Esophagus mucosa (tissue), 1 donor: Measurements from ENCODE around the gene UQCC5. TPM values are rescaled to one million over a fixed set of nuclear protein-coding genes. Genes with fewer than 3 reads are reported as not detected.
"Not testable (repeated sequence)": the region's sequence is repeated elsewhere in the genome, so short reads cannot be mapped to it uniquely, and the experiment has no call there.

Experiments
- ATAC-seq: fragments of 200-7000 bp; cut with Tn5 transposase; one replicate; pipeline ENCODE4 v1.9.1; 2020
- total RNA-seq: library from RNA; stranded (reverse); gene quantifications from one replicate; pipeline ENCODE4 v1.2.4, GENCODE V29; 2023
- donor health status: DM: yes; HTN: yes; CAD: no.

Gene UQCC5
- total RNA-seq, 1 donor from 2014 or later: 17.6 TPM

DNA sequence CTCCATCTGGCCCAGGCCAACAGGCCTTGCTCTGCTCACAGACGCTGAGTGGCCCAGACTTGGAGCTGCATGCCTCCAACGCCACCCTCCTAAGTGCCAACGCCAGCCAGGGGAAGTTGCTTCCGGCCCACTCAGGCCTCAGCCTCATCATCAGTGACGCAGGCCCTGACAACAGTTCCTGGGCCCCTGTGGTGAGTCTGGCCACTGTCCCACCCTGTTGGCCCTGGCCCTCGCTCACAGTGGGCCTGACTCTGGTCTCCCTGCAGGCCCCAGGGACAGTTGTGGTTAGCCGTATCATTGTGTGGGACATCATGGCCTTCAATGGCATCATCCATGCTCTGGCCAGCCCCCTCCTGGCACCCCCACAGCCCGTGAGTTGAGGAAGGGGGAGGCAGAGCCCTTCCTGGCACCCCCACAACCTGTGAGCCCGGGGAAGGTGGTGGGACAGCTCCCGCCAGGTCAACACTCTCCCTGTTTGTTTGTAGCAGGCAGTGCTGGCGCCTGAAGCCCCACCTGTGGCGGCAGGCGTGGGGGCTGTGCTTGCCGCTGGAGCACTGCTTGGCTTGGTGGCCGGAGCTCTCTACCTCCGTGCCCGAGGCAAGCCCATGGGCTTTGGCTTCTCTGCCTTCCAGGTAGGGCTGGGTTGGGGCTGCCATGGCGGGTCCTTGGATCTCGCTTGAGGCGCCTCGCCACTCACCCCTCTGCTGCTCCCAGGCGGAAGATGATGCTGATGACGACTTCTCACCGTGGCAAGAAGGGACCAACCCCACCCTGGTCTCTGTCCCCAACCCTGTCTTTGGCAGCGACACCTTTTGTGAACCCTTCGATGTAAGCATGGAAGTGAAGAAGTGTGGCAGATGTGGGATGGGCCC lies 12.8 kb upstream of the UQCC5 start:
- no peak for ATAC-seq

DNA sequence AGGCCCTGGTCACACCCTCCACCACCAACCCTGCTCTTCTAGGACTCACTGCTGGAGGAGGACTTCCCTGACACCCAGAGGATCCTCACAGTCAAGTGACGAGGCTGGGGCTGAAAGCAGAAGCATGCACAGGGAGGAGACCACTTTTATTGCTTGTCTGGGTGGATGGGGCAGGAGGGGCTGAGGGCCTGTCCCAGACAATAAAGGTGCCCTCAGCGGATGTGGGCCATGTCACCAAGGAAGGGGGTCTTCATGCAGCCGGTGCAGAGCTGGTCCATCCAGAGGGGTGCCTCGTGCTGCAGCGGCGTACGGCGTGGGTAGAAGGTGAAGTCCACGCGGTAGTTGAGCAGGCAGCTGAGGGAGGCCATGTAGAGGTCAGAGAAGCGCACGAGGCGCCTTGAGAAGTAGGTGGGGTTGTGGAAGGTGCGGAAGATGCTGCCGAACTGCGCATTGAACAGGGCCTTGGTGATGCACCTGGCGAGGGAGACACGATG lies 12.1 kb upstream of the UQCC5 start:
- ATAC-seq: no peak

DNA sequence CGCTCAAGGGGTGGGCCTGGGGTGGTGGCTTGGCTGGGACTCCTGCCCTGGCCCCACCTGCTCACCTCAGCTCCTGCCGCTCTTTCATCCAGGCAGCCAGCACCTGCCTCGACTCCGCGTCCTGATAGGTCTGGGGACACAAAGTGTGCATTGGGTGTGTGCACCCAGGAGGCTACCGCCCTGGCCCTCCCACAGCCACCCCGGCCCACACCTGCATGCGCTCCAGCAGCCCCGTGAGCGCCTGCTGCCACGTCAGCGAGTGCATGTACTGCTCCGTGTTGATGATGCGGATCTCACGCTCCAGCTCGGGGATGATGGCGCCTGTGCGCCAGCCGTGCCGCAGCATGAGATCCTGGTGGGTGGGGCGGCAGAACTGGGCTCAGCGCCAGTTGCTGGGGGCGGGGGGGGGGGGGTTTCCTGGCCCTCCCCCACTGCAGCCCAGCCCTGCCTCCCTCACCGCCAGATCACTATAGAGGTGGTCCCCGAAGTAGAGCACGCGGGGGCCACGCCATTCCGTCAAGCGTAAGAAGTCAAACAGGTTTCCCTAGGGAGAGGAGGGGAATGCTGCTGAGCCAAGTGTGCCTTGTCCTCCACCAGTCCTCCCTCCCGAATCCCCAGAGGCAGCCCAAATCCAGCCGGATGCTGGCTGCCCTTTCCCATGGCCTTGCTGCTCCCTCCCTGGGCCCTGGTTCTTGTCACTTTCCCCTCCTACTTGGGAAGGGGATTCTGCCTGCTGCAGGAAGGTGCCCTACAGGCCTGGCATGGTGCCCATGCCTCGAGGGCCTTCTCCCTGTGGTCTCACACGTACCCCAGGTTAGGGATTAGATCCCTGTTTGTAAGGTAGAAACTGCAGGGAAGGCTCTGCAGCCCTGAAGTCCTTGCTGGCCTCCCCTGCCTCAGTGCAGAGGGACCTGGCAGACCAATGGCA lies 11.4 kb upstream of the UQCC5 start:
- ATAC-seq: peak; percentile 65

DNA sequence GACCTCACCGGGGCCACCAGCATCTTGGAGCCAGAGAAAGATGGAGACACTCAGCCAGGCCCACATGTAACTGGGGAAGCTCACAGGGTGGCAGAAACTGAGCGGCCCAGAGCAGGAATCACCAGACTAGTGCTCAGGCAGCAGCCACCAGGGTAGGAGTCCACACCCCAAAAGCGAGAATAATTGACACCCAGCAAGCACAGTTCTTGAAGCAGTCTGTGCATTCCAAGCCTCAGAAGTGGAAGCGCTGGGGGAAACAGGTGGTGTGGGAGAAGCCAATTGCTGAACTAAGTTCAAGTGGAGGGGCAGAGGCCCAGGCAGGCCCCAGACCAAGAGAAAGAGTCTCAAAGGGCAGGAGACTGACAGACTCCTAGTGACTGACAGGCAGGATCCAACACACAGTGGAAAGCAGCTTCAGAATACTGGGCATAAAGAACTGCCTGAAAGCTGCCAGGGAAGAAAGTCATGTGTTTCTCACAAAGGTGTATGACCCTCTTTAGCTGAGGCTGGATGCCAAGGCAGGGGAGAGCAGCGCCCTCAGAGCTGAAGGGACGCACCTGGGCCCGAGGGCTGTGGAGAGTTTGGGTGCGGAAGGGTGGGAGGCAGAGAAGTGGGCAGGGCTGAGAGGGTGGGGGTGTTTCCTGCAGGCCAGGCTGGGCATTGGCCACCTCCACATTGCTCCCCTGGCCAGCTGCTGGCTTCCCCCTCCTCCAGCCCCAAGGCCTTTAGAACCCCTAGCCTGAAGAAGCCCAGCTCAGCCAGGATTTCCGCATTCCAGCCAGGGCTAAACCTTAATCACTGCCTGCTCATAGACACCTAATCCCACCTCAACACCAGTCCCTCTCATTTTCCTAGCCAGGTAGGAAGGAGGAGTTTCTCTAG lies 10.5 kb upstream of the UQCC5 start:
- peak; percentile 50 for ATAC-seq

DNA sequence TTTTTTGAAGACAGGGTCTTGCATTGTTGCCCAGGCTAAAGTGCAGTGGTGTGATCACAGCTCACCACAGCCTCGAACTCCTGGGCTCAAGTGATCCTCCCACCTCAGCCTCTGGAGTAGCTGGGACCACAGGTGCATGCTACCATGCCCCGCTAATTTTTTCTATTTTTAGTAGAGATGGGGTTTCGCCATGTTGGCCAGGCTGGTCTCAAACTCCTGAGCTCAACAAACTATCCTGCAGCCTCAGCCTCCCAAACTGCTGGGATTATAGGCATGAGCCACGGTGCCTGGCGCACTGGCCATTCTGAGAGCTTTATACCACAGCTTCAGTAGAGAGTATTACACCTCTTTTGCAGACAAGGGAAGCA lies 9.8 kb upstream of the UQCC5 start:
- ATAC-seq: not testable (repeated sequence)

DNA sequence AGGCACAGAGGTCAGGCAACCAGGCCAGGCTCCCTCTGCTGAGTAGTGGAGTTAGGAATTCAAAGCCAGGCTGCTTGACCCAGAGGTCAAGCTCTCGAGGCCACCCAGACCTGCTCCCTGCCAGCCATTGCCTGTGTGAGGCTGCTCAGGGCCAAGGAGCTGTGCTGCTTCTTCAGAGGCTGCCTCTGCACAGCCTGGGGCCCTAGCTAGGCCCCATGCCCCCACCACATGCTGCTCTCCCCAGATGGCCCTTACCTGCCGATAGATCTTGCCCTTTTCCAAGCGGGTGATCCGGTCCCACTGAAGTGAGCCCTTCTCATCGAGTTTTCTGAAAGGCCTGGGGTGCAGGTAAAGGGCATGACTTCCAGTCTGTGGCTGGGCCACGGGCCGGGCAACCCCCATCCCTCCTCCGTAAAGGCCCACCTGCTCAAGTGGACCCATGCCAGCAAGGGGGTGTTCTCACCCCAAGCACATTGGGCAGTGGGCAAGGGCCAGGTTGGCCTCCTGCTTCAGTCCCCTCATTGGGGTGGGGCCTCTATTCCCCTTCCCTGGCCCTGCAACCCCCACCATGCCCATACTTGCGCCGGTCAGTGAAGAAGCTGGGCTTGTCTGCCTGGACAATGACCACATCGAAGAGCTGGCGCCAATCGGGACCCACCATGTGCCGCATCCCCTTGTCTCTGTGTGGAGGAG lies 9.2 kb upstream of the UQCC5 start:
- no peak for ATAC-seq

DNA sequence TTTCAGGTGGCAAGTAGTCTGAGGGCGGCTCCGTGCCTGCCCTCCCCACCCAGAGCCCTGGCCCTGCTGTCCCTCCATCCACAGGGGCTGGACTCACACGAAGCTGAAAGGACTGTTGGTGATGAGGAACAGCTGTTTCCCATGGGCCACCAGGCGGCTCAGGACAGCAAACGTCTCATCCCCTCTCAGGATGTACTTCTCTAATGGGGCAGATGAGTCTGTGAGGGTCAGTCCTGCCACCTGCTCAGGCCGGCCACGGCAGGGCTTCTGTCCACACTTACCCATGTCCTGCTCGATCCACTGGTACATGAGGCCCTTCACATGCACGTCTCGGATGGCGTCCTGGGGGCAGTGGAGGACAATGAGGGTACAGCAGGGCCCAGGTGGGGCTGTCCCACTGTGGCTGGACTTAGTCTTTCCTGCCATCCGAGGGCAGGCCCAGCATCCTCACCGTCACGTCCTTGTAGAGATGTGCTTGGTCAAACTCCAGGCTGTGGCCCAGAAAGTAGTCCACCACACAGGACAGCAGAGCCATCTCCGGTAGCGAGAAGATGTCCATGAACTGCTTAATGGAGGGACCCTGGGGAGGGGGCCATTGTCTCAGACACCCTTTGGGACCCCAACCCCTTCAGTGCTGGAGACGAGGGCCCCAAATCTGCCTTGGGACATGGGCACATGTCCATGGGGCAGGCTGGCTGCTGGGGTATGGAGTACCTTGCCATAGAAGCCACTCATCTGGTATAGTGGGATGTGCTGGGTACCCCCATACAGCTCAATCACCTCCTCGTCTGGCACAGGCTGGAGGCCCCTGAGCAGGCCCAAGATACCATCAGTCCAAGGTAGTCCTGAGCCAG lies 8.4 kb upstream of the UQCC5 start:
- no peak for ATAC-seq

DNA sequence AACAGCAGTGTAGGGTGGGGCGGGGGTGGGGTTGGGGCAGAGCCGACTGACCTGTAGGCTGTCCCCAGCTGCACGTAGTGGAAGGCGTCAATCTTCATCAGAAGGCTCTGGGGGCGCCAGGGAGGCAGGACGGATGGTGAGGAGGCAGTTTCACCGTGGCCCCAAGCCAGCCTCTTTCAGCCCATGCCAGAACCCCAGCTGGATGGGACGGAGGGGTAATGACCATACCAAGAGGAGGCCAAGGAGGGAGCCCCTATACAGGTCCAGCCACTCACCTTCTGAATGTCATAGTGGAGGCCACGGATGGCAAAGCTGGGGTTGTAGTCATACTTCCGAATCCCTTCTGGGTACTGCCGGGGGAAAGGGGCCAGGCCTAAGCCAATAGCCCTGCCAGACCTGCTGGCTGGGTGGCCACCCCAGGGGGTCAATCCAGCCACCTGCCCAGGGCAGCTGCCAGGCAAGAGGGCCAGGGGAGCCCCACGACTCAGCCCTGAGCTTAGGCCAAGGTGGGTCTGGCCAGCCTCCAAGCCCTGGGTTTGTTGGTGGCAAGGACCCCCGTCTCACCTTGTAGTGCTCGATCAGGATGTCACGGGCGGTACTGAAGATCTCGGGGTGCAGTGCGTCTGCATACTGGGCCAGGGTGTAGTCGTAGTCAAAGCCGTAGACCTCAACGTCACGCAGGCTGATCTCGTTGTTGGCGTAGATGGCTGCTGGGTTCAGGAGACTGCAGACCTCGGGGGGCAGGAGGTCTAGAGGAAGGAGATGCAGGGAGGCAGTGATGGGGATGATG lies 7.6 kb upstream of the UQCC5 start:
- ATAC-seq: no peak

DNA sequence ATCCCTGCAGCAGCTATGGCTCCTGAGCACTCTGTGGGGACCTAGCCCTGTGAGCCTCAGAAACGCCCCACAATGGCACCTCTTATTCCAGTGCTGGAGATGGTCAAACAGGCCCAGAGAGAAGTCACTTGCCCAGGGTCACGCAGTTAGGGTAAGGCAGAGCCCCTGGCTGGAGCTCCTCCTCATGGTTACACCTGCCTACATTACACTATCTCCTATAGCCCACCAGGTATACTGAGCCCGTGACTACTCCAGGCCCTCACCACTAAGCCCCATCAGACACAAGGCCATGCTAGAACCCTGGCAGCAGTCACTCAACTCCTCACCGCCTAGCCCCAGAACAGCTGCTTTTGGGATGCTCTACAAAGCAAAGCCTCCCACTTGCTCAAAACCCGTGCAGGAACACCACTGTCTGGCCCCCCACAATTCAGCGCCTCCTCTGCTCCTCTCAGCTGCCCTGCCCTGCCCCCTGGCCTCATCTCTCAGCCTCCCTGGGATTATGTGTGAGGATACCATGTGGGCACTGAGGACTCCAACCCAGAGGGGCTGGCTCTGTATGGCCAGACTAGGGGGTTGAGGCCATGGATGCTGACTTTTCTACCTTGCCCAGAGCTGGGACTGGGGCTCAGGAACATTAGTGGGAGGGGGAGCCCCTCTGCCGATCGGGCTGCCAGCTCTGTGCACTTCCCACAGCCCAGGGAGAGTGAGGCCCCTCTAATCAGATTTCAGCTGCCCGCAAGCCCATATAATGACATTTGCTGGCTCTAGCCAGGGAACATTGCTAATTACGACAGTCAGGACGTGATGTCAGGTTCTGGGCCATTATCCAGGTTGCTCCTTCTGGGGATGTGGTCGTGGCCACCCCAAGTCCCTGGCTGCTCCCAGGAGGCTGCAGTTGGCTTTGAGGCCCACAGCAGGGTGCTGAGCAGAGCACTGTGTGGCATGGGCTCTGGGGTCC lies 6.8 kb upstream of the UQCC5 start:
- no peak for ATAC-seq

DNA sequence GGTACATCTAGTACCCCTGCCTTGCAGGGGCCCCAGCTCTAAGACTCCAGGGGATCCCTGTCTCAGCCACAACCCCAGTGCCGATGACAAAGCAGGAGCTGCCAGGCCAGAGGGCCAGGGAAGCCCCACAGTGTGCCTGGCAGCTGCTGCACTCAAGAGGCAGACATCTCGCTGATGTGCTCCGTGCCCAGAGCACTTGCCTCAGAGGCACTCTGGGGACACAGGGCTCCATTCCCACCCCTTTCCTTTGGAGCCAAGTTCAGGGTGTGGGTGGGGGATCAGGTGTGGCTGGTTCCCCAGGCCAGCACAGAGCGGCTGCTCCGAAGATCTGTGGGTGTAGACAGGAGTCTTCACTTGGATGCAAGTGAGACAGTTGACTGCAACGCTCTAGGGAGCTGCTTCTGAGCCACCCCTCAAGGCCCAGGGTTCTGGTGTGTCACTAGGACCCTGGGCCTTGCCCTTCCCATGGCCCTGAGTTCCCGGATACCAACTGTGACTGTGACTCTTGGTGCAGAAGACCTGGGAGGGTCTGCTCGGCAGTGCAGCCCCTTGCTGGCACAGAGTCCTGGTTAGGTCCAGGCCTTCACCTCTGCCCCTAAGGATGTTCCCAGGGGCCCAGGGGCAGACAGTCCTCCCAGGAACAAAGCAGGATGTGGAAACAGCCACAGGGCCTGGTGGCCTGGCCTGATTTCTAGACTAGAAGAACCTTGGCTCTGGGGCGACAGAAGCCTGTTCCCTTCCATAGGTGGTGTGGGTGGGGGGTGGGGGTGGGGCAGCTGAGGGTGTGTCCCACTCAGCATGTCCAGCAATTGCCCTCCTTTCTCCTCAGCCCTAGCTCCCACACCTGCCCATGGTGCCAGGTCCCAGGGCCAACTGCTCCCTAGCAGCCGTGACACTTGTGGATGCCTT lies 5.2 kb upstream of the UQCC5 start:
- ATAC-seq: peak; percentile 2

DNA sequence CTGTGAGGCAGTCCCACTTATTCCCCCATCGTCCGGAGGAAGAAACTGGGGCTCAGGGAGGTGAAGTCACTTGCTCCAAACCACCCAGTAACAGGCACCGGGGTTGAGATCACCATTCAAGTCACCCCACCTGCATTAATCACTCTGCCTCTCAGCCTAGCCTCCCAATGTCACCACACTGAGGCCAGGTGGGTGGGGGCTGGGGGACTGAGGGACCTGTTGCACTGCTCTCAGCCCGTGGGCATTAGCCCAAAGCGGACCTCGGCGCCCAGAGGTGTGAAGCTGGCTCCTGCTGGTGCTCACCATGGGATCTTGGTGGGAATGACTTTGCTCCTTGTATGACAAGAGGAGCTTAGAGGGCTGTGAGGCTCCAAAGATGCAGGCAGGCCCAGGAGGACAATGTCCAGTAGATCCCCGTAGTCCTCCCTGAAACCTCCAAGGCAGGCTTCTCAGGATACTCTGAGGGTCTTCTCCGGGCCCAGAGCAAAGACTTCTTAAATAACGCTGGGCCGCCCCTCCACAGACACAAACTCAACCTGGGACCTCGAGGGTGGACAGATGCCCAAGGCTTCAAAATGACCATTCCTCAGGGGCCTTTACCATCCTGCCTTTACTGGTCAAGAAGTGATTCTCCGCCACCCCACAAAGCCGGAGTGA lies 4.4 kb upstream of the UQCC5 start:
- no peak for ATAC-seq

DNA sequence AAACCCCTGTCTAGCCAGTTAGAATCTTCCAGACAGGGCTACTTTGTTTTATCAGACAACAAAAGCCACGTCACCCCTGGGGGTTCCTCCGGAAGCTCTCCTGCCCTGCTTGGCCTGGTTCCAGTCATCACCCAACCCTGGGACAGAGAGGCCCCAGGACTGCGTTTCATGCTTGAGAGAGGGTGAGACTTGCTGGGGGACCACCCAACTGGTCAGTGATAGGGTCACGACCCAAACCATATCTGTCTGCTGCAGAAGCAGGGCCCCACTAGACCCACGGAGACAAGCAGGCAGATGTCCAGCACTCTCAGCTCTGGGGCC lies 3.9 kb upstream of the UQCC5 start:
- no peak for ATAC-seq

DNA sequence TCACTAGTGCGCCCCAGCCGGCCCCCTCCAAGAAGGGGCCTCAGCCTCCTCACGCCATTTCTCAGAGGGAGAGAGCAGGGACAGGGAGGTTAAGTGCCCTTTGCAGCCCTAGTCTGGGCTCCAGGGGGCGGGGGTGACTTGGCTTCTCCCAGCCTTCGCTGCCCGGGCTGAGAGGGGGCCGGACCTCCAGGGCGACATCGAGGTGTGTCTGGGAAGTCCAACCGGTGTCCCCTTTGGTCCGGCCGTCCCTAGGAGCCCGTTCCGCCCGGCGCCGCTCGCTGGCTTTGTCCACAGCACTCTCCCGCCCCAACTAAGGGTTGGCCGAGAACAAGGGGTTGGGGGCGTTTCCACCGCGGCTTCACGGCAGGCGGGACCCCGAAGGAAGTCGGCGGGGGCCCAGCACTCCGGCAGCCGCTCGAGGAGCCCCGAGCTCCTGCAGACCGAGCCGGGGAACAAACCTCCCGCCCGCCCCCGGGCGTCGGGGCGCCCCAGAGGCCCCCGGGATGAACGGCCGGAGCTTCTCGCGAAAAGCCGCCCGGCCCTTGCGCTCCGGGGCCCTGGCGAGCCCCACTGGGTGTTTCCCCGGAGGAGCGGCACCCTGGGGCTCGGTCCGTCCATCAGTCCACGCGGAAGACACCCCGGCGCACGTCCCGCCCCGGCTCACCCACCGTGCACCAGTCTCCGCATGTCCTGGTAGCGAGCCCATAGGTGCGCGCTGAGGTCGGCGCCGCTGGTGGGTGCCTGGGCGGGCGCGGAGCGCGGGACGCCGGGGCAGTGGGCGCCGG lies 3.4 kb upstream of the UQCC5 start:
- ATAC-seq: no peak

DNA sequence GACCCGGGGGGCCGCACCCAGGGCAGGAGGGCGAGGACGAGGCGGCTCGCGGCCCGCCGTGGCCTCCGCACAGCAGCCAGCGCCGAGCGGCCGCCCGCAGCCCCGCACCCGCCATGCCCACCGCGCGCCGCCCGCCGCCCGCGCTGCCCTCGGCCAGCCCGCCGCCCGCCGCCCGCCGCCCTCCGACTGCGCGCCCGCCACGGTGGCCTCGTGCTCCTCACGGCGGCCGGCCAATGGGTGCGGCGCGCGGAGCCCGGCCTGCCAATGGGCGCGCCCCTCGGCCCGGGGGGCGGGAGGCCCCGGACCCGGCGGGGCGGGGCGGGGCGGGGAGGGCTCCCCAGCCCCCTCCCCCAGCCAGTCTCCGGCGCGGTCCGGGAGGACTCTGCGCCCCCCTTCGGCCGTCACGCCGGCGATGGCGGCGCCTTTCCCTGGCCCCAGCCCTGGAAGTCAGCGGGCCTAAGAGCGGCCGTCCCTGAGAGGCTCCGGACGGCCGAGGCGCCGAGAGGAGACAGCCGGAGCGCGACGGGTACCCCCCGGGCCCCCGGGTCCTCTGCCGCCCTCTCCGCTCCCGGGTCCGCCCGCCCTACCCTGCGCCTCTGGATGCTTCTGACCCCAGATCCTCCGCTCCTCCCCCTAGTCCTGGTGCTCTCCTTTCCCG lies 2.7 kb upstream of the UQCC5 start, which contains the start of gene NT5DC2:
TSS of gene NT5DC2 (minus strand) at position 235 of the 658 bp plus-strand sequence. CDS start at position 115, 120 bp downstream.
- peak; percentile 24 for ATAC-seq
